DND-41 (cell line): ENCODE measurements around the gene ARHGAP8.

Experiments used
- ATAC-seq: fragments of 200-7000 bp; cut with Tn5 transposase; 3 replicates; pipeline ENCODE4 v1.9.1; 2021; ENCODE audit warnings: low read depth; ENCODE audit not compliant: insufficient read depth
- DNase-seq: peaks from one replicate; pipeline ENCODE4 v3.0.0-alpha.2; 2020
- H2AFZ ChIP-seq: 2 replicates; pipeline ENCODE4 v1.6.0; 2012; ENCODE audit warnings: low read depth, low read length
- H3K27ac ChIP-seq: 2 replicates; pipeline ENCODE4 v1.5.1; 2012; ENCODE audit warnings: low read length, inconsistent platforms
- H3K27me3 ChIP-seq: fragments of 200-600 bp; sonication (generic); 2 replicates; pipeline ENCODE4 v1.6.0; 2012; ENCODE audit warnings: low read length, mild to moderate bottlenecking, inconsistent platforms; ENCODE audit not compliant: insufficient read depth, poor library complexity
- H3K36me3 ChIP-seq: 2 replicates; pipeline ENCODE4 v1.5.1; 2012; ENCODE audit warnings: low read length, inconsistent platforms; ENCODE audit not compliant: insufficient read depth
- H3K4me1 ChIP-seq: 2 replicates; pipeline ENCODE4 v1.5.1; 2012; ENCODE audit warnings: mild to moderate bottlenecking, low read length; ENCODE audit not compliant: insufficient read depth
- H3K4me2 ChIP-seq: 2 replicates; pipeline ENCODE4 v1.6.0; 2012; ENCODE audit warnings: mild to moderate bottlenecking, moderate library complexity, low read length, inconsistent platforms; ENCODE audit not compliant: insufficient read depth
- H3K4me3 ChIP-seq, 2 experiments: fragments of 200-600 bp in 1 of 2; shearing (Covaris generic) in 1 of 2; 2 replicates each; pipeline ENCODE4 v1.5.1; 2012 to 2016; ENCODE audit warnings: inconsistent platforms in 2 of 2, low read length in 2 of 2, mild to moderate bottlenecking in 2 of 2, low read depth in 1 of 2, moderate library complexity in 1 of 2
- H3K79me2 ChIP-seq: 2 replicates; pipeline ENCODE4 v1.6.0; 2012; ENCODE audit warnings: low read length, inconsistent platforms; ENCODE audit not compliant: insufficient read depth
- H3K9ac ChIP-seq: 2 replicates; pipeline ENCODE4 v1.6.0; 2012; ENCODE audit warnings: low read depth, mild to moderate bottlenecking, inconsistent platforms, low read length, moderate library complexity
- H3K9me3 ChIP-seq: 2 replicates; pipeline ENCODE4 v1.5.1; 2012; ENCODE audit warnings: low read length, moderate library complexity, mild to moderate bottlenecking, inconsistent platforms; ENCODE audit not compliant: insufficient read depth, severe bottlenecking
- H4K20me1 ChIP-seq: 2 replicates; pipeline ENCODE4 v1.6.0; 2012; ENCODE audit warnings: low read length; ENCODE audit not compliant: insufficient read depth
- CTCF ChIP-seq: IDR thresholded peaks from 2 replicates; pipeline ENCODE4 v1.5.1; 2012; ENCODE audit warnings: borderline replicate concordance, low read length, moderate library complexity, mild to moderate bottlenecking; ENCODE audit not compliant: poor library complexity, severe bottlenecking; ENCODE audit errors: extremely low read depth
- EZH2 ChIP-seq: IDR thresholded peaks from 3 replicates; pipeline ENCODE4 v1.6.1; 2012; ENCODE audit warnings: borderline replicate concordance, low read depth, mild to moderate bottlenecking, moderate library complexity, low read length, inconsistent platforms; ENCODE audit not compliant: severe bottlenecking

ARHGAP8 gene

DNA sequence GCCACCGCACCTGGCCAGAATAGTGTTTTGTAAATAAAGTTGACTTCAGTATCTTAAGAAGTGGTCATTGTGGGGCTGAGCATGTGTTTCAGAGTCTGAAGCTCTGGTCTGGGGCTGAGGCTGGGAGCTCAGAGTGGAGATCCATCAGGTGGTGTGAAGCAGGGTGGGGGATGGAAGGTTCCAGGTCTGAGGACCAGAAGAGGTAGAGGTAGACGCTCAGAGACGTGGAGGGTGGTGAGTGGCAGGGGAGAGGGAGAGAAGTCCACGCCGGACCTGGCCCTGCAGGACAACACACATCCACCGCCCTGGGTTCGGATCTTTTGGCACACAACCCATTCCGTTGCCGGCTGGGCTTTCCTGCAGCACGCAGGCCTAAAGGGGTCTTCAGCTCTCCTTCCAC, 40.7 kb downstream of the ARHGAP8 start:
- no peak overlapping the region for H2AFZ ChIP-seq
- no peak overlapping the region for H3K9ac ChIP-seq
- H3K4me3 ChIP-seq = no peak overlapping the region
- TF ChIP-seq CTCF = no peak
- TF ChIP-seq EZH2 = no peak
- no peaks in the 10 kb centered on the region for H3K27me3 ChIP-seq
- no peaks in the 10 kb centered on the region for H3K4me1 ChIP-seq
- no peak overlapping the region for H3K27ac ChIP-seq
- no peaks in the 10 kb centered on the region for H3K79me2 ChIP-seq
- no peak overlapping the region for H3K4me2 ChIP-seq
- ATAC-seq (no peak), DNase-seq (no peak)
- H3K36me3 ChIP-seq = no peaks in the 10 kb centered on the region
- no peaks in the 10 kb centered on the region for H3K9me3 ChIP-seq
- no peaks in the 10 kb centered on the region for H4K20me1 ChIP-seq

- ATAC-seq (no peak), DNase-seq (no peak)
- no peaks in the 10 kb centered on the region for H3K4me1 ChIP-seq
- H3K9ac ChIP-seq = no peak overlapping the region
- no peak overlapping the region for H3K4me3 ChIP-seq
- H3K4me2 ChIP-seq = no peak overlapping the region
- H2AFZ ChIP-seq = no peak overlapping the region
- H3K79me2 ChIP-seq = no peaks in the 10 kb centered on the region
- H3K9me3 ChIP-seq = no peaks in the 10 kb centered on the region
- H3K27ac ChIP-seq = no peak overlapping the region
- no peaks in the 10 kb centered on the region for H4K20me1 ChIP-seq
- TF ChIP-seq EZH2 = no peak
- TF ChIP-seq CTCF = no peak
- no peaks in the 10 kb centered on the region for H3K27me3 ChIP-seq
- no peaks in the 10 kb centered on the region for H3K36me3 ChIP-seq
Observed at GRCh38 chr22:44793506-44794172, 41.3 kb downstream of the ARHGAP8 start.

- Histone ChIP-seq H3K4me1 (no peaks in the 10 kb centered on the region), H3K9ac (no peak overlapping the region), H3K4me2 (no peak overlapping the region), H3K27ac (no peak overlapping the region), H4K20me1 (no peaks in the 10 kb centered on the region), H3K36me3 (no peaks in the 10 kb centered on the region), H3K4me3 (no peak overlapping the region), H3K79me2 (no peaks in the 10 kb centered on the region), H3K9me3 (no peaks in the 10 kb centered on the region), H2AFZ (no peak overlapping the region), H3K27me3 (no peaks in the 10 kb centered on the region)
- no peak for DNase-seq
- ATAC-seq = no peak
- no peak for TF ChIP-seq EZH2
- TF ChIP-seq CTCF = no peak
Observed at GRCh38 chr22:44795701-44796630, 43.6 kb downstream of the ARHGAP8 start.
